HEK293T (cell line): ENCODE results near the gene C1orf198.

ENCODE experiments used
- ARNT ChIP-seq: fragments of 450-650 bp; IDR thresholded peaks from 2 replicates; pipeline ENCODE4 v1.6.1; 2017; ENCODE audit warnings: mild to moderate bottlenecking
- CTBP1 ChIP-seq: fragments of 450-650 bp; IDR thresholded peaks from 2 replicates; pipeline ENCODE4 v1.6.1; 2016; ENCODE audit warnings: borderline replicate concordance
- ELF4 ChIP-seq: fragments of 450-650 bp; IDR thresholded peaks from 2 replicates; pipeline ENCODE4 v1.6.1; 2017; ENCODE audit warnings: antibody characterized with exemption
- FOXA1 ChIP-seq: fragments of 450-650 bp; IDR thresholded peaks from 2 replicates; pipeline ENCODE4 v1.6.1; 2016; ENCODE audit warnings: mild to moderate bottlenecking
- FOXK2 ChIP-seq: fragments of 450-650 bp; IDR thresholded peaks from 2 replicates; pipeline ENCODE4 v1.6.1; 2016; ENCODE audit warnings: mild to moderate bottlenecking
- HDGF ChIP-seq: fragments of 450-650 bp; IDR thresholded peaks from 2 replicates; pipeline ENCODE4 v1.6.1; 2017; ENCODE audit warnings: antibody characterized with exemption, borderline replicate concordance
- LEF1 ChIP-seq: fragments of 450-650 bp; IDR thresholded peaks from 2 replicates; pipeline ENCODE4 v1.6.1; 2017; ENCODE audit warnings: mild to moderate bottlenecking, borderline replicate concordance
- NFRKB ChIP-seq: fragments of 450-650 bp; IDR thresholded peaks from 2 replicates; pipeline ENCODE4 v1.6.1; 2016; ENCODE audit warnings: mild to moderate bottlenecking, moderate library complexity
- SP1 ChIP-seq: fragments of 450-650 bp; IDR thresholded peaks from 2 replicates; pipeline ENCODE4 v1.6.1; 2017
- SUZ12 ChIP-seq: fragments of 450-650 bp; IDR thresholded peaks from 2 replicates; pipeline ENCODE4 v1.6.1; 2016; ENCODE audit warnings: mild to moderate bottlenecking
- TARDBP ChIP-seq: fragments of 450-650 bp; IDR thresholded peaks from 2 replicates; pipeline ENCODE4 v1.6.1; 2016
- ZNF384 ChIP-seq: fragments of 450-650 bp; IDR thresholded peaks from 2 replicates; pipeline ENCODE4 v1.6.1; 2016
- TF ChIP-seq, protein P1 (sequence below): fragments of 450-650 bp; IDR thresholded peaks from 2 replicates; pipeline ENCODE4 v1.6.1; 2016

DNA sequence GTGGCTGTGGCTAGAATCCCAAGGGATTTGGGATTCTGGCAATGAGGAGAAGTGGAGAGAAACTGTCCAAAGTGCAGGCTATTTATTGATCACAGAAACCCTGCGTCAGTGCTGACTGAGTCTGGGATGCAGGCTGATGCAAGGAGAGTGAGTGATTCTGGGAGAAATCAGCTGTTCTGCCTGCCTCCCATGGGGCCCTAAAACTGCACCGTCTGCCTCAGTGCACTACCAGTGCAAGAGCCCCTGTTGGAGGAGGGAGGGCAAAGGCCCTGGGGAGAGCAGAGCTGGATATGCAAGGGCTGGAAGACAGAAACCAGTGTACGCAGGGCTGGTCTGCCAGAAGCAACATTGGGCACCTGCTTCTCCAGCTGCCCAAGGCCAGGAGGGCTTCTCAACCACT is 42.6 kb downstream of the C1orf198 start:
- TF ChIP-seq LEF1 (no peak), FOXA1 (no peak), SP1 (no peak), NFRKB (no peak), CTBP1 (no peak), ARNT (no peak), ELF4 (no peak), ZNF384 (no peak), FOXK2 (no peak), TARDBP (no peak), HDGF (no peak), SUZ12 (no peak)
- TF ChIP-seq, protein P1, sequence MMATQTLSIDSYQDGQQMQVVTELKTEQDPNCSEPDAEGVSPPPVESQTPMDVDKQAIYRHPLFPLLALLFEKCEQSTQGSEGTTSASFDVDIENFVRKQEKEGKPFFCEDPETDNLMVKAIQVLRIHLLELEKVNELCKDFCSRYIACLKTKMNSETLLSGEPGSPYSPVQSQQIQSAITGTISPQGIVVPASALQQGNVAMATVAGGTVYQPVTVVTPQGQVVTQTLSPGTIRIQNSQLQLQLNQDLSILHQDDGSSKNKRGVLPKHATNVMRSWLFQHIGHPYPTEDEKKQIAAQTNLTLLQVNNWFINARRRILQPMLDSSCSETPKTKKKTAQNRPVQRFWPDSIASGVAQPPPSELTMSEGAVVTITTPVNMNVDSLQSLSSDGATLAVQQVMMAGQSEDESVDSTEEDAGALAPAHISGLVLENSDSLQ, result no peak
